ENCODE measurements around the gene UXS1. TPM values are rescaled to one million over a fixed set of nuclear protein-coding genes. Genes with fewer than 3 reads are reported as not detected.

Gene UXS1
- total RNA-seq, 1 donor from 2014 or later: 58.5 TPM

DNA sequence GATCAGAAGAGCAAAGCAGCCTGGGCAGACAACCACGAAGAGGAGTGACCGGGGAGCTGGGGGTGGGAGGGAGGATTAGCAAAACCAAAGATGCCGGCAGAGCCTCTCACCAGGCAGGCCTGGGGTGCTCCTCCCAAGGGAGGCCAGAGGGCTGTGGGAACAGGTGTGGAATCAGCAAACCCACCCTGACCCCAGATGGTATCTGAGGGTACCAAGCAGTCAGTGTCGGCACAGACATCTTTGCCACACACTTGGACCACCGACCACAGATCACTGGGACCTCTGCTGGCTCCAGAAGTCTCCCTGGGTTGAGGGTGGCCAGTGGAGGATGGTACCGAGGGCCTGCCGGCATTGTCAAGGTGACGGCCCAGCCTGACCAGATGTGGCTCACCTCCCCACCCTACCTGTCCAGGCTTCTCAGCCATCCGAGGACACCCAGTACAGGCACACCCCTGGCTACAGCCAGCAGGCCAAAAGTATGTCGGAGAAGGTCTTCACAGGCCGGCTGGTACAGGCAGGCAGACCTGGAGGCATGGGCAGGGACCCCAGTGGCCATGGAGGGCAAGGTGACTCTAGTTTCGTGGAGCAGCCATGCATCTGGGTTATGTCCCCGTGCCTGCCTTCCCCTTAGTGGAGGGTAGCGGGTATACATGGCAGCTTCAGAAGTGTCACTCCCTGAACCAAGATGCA is 82.1 kb downstream of the UXS1 start:
- DNase-seq (ENCODE audit: extremely low spot score, unreplicated experiment): no peak
- Mint-ChIP-seq H3K4me1 (ENCODE audit: unreplicated experiment) (peaks cover 13% of the 10 kb centered on the region), H3K27ac (peak overlapping the region; percentile 23), H3K36me3 (peaks cover 34% of the 10 kb centered on the region), H3K4me3 (no peak overlapping the region), H3K27me3 (no peaks in the 10 kb centered on the region), H3K9me3 (no peaks in the 10 kb centered on the region)
- TF ChIP-seq, protein P1, sequence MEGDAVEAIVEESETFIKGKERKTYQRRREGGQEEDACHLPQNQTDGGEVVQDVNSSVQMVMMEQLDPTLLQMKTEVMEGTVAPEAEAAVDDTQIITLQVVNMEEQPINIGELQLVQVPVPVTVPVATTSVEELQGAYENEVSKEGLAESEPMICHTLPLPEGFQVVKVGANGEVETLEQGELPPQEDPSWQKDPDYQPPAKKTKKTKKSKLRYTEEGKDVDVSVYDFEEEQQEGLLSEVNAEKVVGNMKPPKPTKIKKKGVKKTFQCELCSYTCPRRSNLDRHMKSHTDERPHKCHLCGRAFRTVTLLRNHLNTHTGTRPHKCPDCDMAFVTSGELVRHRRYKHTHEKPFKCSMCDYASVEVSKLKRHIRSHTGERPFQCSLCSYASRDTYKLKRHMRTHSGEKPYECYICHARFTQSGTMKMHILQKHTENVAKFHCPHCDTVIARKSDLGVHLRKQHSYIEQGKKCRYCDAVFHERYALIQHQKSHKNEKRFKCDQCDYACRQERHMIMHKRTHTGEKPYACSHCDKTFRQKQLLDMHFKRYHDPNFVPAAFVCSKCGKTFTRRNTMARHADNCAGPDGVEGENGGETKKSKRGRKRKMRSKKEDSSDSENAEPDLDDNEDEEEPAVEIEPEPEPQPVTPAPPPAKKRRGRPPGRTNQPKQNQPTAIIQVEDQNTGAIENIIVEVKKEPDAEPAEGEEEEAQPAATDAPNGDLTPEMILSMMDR (conservative IDR thresholded peaks at IDR 0.05): no peak

- no peaks in the 10 kb centered on the region for H3K9me3 Mint-ChIP-seq
- TF ChIP-seq, protein P1 (conservative IDR thresholded peaks at IDR 0.05): no peak
- no peak overlapping the region for H3K27ac Mint-ChIP-seq
- H3K36me3 Mint-ChIP-seq: peaks cover 19% of the 10 kb centered on the region
- H3K4me3 Mint-ChIP-seq: no peak overlapping the region
- DNase-seq (ENCODE audit: extremely low spot score, unreplicated experiment): no peak
- H3K4me1 Mint-ChIP-seq (ENCODE audit: unreplicated experiment): peaks cover 13% of the 10 kb centered on the region
- no peaks in the 10 kb centered on the region for H3K27me3 Mint-ChIP-seq
Observed at GRCh38 chr2:106109675-106110424, 84.3 kb downstream of the UXS1 start.

- TF ChIP-seq, protein P1 (conservative IDR thresholded peaks at IDR 0.05): no peak
- H3K27me3 Mint-ChIP-seq: no peaks in the 10 kb centered on the region
- peaks cover 22% of the 10 kb centered on the region for H3K36me3 Mint-ChIP-seq
- no peaks in the 10 kb centered on the region for H3K9me3 Mint-ChIP-seq
- DNase-seq (ENCODE audit: extremely low spot score, unreplicated experiment): no peak
- no peak overlapping the region for H3K4me3 Mint-ChIP-seq
- H3K4me1 Mint-ChIP-seq (ENCODE audit: unreplicated experiment): peaks cover 16% of the 10 kb centered on the region
- H3K27ac Mint-ChIP-seq: no peak overlapping the region
Observed at GRCh38 chr2:106108791-106109190, 85.3 kb downstream of the UXS1 start.

GRCh38 chr2:106108351-106108750 is 85.8 kb downstream of the UXS1 start:
- TF ChIP-seq, protein P1 (conservative IDR thresholded peaks at IDR 0.05): no peak
- no peaks in the 10 kb centered on the region for H3K9me3 Mint-ChIP-seq
- H3K36me3 Mint-ChIP-seq: peaks cover 22% of the 10 kb centered on the region
- H3K27me3 Mint-ChIP-seq: no peaks in the 10 kb centered on the region
- DNase-seq (ENCODE audit: extremely low spot score, unreplicated experiment): no peak
- H3K4me1 Mint-ChIP-seq (ENCODE audit: unreplicated experiment): peaks cover 16% of the 10 kb centered on the region
- H3K4me3 Mint-ChIP-seq: no peak overlapping the region
- no peak overlapping the region for H3K27ac Mint-ChIP-seq

- Mint-ChIP-seq H3K27me3 (no peaks in the 10 kb centered on the region), H3K9me3 (no peaks in the 10 kb centered on the region), H3K27ac (no peak overlapping the region), H3K4me1 (ENCODE audit: unreplicated experiment) (peaks cover 16% of the 10 kb centered on the region), H3K36me3 (peaks cover 20% of the 10 kb centered on the region), H3K4me3 (no peak overlapping the region)
- TF ChIP-seq, protein P1 (conservative IDR thresholded peaks at IDR 0.05): no peak
- DNase-seq (ENCODE audit: extremely low spot score, unreplicated experiment): no peak
Observed at GRCh38 chr2:106107509-106108131, 86.5 kb downstream of the UXS1 start.
